ENCODE measurements around the gene SDK1.

- TF ChIP-seq, protein P1, sequence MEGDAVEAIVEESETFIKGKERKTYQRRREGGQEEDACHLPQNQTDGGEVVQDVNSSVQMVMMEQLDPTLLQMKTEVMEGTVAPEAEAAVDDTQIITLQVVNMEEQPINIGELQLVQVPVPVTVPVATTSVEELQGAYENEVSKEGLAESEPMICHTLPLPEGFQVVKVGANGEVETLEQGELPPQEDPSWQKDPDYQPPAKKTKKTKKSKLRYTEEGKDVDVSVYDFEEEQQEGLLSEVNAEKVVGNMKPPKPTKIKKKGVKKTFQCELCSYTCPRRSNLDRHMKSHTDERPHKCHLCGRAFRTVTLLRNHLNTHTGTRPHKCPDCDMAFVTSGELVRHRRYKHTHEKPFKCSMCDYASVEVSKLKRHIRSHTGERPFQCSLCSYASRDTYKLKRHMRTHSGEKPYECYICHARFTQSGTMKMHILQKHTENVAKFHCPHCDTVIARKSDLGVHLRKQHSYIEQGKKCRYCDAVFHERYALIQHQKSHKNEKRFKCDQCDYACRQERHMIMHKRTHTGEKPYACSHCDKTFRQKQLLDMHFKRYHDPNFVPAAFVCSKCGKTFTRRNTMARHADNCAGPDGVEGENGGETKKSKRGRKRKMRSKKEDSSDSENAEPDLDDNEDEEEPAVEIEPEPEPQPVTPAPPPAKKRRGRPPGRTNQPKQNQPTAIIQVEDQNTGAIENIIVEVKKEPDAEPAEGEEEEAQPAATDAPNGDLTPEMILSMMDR (IDR thresholded peaks at IDR 0.05 in 4 of 5, conservative IDR thresholded peaks at IDR 0.05 in 1 of 5) = no peak
- no peak for TF ChIP-seq POLR2A (IDR thresholded peaks at IDR 0.05)
Measured at GRCh38 chr7:3991731-3992231, 690.7 kb downstream of the SDK1 start.
